ENCODE results near the gene PRKCZ. TPM values are rescaled to one million over a fixed set of nuclear protein-coding genes. Genes with fewer than 3 reads are reported as not detected.

Gene PRKCZ
- polyA plus RNA-seq, 1 of the 3 experiments (the other 2 are of a cell fraction), result 24.2 TPM

DNA sequence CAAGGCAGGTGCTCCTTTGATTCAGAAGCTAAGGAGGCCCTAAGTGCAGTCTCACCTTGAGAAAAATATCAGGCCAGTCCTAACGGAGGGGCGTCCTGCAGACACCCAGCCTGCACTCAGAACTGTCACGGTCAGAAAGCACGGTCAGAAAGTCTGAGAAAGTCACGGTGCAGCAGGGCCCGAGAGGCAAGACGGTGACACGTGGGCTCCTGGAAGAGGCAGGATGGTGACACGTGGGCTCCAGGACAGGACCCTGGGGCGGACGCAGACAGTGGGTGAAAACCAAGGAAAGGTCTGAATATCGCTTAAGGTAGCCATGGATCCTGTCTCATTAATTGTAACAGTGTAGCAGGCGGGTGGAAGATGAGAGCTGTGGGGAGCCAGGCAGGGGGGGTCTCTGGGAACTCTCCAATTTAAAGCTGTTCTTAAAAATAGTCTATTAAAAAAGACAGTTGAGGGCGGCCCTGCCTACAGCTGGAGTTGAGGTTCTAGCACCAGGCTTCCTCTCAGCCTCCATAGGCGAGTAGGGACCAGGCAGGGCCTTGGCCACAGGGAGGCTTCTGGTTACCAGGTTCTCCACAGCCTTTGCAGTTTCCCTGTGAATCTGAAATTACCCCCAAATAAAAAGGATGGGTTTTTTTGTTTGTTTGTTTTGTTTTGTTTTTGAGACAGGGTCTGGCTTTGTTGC, 79.2 kb downstream of the PRKCZ start:
- DNase-seq, result no peak
- no peaks in the 10 kb centered on the region for H3K9me3 ChIP-seq
- no peaks in the 10 kb centered on the region for H4K20me1 ChIP-seq (ENCODE audit: insufficient read depth)
- no peaks in the 10 kb centered on the region for H3K36me3 ChIP-seq (replicated peaks in 1 of 2; ENCODE audit: control insufficient read depth in 1 of 2, insufficient read depth in 2 of 2, low read length in 1 of 2)
- H2AFZ ChIP-seq (ENCODE audit: low read depth), result no peak overlapping the region
- H3K79me2 ChIP-seq (ENCODE audit: insufficient read depth), result no peaks in the 10 kb centered on the region
- TF ChIP-seq, protein P1, sequence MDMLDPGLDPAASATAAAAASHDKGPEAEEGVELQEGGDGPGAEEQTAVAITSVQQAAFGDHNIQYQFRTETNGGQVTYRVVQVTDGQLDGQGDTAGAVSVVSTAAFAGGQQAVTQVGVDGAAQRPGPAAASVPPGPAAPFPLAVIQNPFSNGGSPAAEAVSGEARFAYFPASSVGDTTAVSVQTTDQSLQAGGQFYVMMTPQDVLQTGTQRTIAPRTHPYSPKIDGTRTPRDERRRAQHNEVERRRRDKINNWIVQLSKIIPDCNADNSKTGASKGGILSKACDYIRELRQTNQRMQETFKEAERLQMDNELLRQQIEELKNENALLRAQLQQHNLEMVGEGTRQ (IDR thresholded peaks at IDR 0.05; ENCODE audit: borderline replicate concordance, low read depth, low read length), result no peak
- no peak for TF ChIP-seq TCF12 (IDR thresholded peaks at IDR 0.05)
- no peak for TF ChIP-seq JUND (IDR thresholded peaks at IDR 0.05)
- TF ChIP-seq RAD21 (IDR thresholded peaks at IDR 0.05; ENCODE audit: low read length), result no peak
- TF ChIP-seq, protein P2, sequence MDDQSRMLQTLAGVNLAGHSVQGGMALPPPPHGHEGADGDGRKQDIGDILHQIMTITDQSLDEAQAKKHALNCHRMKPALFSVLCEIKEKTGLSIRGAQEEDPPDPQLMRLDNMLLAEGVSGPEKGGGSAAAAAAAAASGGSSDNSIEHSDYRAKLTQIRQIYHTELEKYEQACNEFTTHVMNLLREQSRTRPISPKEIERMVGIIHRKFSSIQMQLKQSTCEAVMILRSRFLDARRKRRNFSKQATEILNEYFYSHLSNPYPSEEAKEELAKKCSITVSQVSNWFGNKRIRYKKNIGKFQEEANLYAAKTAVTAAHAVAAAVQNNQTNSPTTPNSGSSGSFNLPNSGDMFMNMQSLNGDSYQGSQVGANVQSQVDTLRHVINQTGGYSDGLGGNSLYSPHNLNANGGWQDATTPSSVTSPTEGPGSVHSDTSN (IDR thresholded peaks at IDR 0.05), result no peak
- no peak for TF ChIP-seq NFIC (IDR thresholded peaks at IDR 0.05; ENCODE audit: borderline replicate concordance)
- TF ChIP-seq, protein P3, sequence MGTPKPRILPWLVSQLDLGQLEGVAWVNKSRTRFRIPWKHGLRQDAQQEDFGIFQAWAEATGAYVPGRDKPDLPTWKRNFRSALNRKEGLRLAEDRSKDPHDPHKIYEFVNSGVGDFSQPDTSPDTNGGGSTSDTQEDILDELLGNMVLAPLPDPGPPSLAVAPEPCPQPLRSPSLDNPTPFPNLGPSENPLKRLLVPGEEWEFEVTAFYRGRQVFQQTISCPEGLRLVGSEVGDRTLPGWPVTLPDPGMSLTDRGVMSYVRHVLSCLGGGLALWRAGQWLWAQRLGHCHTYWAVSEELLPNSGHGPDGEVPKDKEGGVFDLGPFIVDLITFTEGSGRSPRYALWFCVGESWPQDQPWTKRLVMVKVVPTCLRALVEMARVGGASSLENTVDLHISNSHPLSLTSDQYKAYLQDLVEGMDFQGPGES (IDR thresholded peaks at IDR 0.05; ENCODE audit: low read depth, low read length), result no peak
- no peak for TF ChIP-seq GATA2 (CRISPR knock-in tag; IDR thresholded peaks at IDR 0.05)
- TF ChIP-seq, protein P4, sequence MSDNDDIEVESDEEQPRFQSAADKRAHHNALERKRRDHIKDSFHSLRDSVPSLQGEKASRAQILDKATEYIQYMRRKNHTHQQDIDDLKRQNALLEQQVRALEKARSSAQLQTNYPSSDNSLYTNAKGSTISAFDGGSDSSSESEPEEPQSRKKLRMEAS (IDR thresholded peaks at IDR 0.05; ENCODE audit: low read depth), result no peak
- no peak for TF ChIP-seq MXI1 (IDR thresholded peaks at IDR 0.05; ENCODE audit: low read depth, low read length)
- no peak for TF ChIP-seq ELF1 (IDR thresholded peaks at IDR 0.05)
- no peak for TF ChIP-seq POLR2AphosphoS5 (IDR thresholded peaks at IDR 0.05; ENCODE audit: low read depth, low read length)
- TF ChIP-seq FOXJ3 (CRISPR knock-in tag; IDR thresholded peaks at IDR 0.05), result no peak
- no peak for TF ChIP-seq NRF1 (IDR thresholded peaks at IDR 0.05; ENCODE audit: low read depth, low read length)
- TF ChIP-seq GABPA (IDR thresholded peaks at IDR 0.05; ENCODE audit: low read depth), result no peak
- TF ChIP-seq, protein P5, sequence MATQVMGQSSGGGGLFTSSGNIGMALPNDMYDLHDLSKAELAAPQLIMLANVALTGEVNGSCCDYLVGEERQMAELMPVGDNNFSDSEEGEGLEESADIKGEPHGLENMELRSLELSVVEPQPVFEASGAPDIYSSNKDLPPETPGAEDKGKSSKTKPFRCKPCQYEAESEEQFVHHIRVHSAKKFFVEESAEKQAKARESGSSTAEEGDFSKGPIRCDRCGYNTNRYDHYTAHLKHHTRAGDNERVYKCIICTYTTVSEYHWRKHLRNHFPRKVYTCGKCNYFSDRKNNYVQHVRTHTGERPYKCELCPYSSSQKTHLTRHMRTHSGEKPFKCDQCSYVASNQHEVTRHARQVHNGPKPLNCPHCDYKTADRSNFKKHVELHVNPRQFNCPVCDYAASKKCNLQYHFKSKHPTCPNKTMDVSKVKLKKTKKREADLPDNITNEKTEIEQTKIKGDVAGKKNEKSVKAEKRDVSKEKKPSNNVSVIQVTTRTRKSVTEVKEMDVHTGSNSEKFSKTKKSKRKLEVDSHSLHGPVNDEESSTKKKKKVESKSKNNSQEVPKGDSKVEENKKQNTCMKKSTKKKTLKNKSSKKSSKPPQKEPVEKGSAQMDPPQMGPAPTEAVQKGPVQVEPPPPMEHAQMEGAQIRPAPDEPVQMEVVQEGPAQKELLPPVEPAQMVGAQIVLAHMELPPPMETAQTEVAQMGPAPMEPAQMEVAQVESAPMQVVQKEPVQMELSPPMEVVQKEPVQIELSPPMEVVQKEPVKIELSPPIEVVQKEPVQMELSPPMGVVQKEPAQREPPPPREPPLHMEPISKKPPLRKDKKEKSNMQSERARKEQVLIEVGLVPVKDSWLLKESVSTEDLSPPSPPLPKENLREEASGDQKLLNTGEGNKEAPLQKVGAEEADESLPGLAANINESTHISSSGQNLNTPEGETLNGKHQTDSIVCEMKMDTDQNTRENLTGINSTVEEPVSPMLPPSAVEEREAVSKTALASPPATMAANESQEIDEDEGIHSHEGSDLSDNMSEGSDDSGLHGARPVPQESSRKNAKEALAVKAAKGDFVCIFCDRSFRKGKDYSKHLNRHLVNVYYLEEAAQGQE (IDR thresholded peaks at IDR 0.05; ENCODE audit: low read depth, low read length), result no peak
- TF ChIP-seq CHD2 (IDR thresholded peaks at IDR 0.05; ENCODE audit: low read length, partially characterized antibody), result no peak
- TF ChIP-seq YY1 (IDR thresholded peaks at IDR 0.05; ENCODE audit: low read depth), result no peak
- no peak for TF ChIP-seq TEAD4 (IDR thresholded peaks at IDR 0.05; ENCODE audit: borderline replicate concordance, insufficient read depth)
- POLR2A ChIA-PET, result no interaction called here
- no peaks in the 10 kb centered on the region for H3K27me3 ChIP-seq (ENCODE audit: insufficient read depth)
- WGBS (ENCODE audit: low lambda C conversion rate), result 92% methylated on average over 15 of the region's 15 CpGs
- H3K4me1 ChIP-seq (ENCODE audit: control insufficient read depth in 1 of 2, insufficient read depth in 2 of 2, low read depth in 1 of 2, low read length in 1 of 2), result peaks cover 0 to 15% of the 10 kb centered on the region in 2 experiments; a peak in 2 of 4 replicates
- no peak overlapping the region for H3K4me2 ChIP-seq
- CTCF ChIA-PET, result interaction anchor here (2.2 kb wide), 1 partner anchor 10 kb away, joined by 7 read pairs; no protein-coding TSS in a partner anchor
- H3K27ac ChIP-seq (ENCODE audit: low read depth in 2 of 2, low read length in 1 of 2), result no peak overlapping the region
- H3K9me2 ChIP-seq, result no peaks in the 10 kb centered on the region
- H3F3A ChIP-seq (replicated peaks; ENCODE audit: insufficient read depth), result peaks cover 5% of the 10 kb centered on the region
- no peak overlapping the region for H3K9ac ChIP-seq
- H3K4me3 ChIP-seq (ENCODE audit: low read depth in 2 of 2, low read length in 1 of 2), result no peak overlapping the region

Measured in SK-N-SH (cell line).